ENCODE measurements around the gene CEP170.
"Not testable (repeated sequence)": the region's sequence is repeated elsewhere in the genome, so short reads cannot be mapped to it uniquely, and the experiment has no call there.

GRCh38 chr1:243183176-243183575 lies 71.9 kb downstream of the CEP170 start:
- TF ChIP-seq, protein P1, sequence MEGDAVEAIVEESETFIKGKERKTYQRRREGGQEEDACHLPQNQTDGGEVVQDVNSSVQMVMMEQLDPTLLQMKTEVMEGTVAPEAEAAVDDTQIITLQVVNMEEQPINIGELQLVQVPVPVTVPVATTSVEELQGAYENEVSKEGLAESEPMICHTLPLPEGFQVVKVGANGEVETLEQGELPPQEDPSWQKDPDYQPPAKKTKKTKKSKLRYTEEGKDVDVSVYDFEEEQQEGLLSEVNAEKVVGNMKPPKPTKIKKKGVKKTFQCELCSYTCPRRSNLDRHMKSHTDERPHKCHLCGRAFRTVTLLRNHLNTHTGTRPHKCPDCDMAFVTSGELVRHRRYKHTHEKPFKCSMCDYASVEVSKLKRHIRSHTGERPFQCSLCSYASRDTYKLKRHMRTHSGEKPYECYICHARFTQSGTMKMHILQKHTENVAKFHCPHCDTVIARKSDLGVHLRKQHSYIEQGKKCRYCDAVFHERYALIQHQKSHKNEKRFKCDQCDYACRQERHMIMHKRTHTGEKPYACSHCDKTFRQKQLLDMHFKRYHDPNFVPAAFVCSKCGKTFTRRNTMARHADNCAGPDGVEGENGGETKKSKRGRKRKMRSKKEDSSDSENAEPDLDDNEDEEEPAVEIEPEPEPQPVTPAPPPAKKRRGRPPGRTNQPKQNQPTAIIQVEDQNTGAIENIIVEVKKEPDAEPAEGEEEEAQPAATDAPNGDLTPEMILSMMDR (IDR thresholded peaks at IDR 0.05) = not testable (repeated sequence)
- not testable (repeated sequence) for TF ChIP-seq POLR2A (IDR thresholded peaks at IDR 0.05)

Measured in testis (tissue), 2 donors.